Keratinocyte (primary cell): ENCODE results near the gene SHROOM3. TPM values are rescaled to one million over a fixed set of nuclear protein-coding genes. Genes with fewer than 3 reads are reported as not detected.

Experiments used
- DNase-seq: peaks from one replicate; pipeline ENCODE4 v3.0.0-alpha.2; 2011; ENCODE audit warnings: low read depth, missing footprints, low spot score
- FAIRE-seq: peaks from 2 replicates; lab custom pipeline; 2011; peaks lifted over from hg19 to GRCh38; lab: Jason Lieb, UNC
- H2AFZ ChIP-seq: 2 replicates; pipeline ENCODE4 v1.6.0; 2012; ENCODE audit warnings: low read length, control low read depth, inconsistent platforms; ENCODE audit not compliant: control insufficient read depth
- H3K27ac ChIP-seq: 2 replicates; pipeline ENCODE4 v1.5.1; 2011; ENCODE audit warnings: low read length; ENCODE audit not compliant: control insufficient read depth, insufficient read depth
- H3K27me3 ChIP-seq: 3 replicates; pipeline ENCODE4 v1.6.0; 2011; ENCODE audit warnings: low read length; ENCODE audit not compliant: control insufficient read depth, insufficient read depth; ENCODE audit errors: extremely low read depth
- H3K36me3 ChIP-seq, 2 experiments: 2 replicates in 1 of 2; 3 replicates in 1 of 2; pipeline ENCODE4 v1.5.1; 2011; ENCODE audit warnings: low read length in 2 of 2, mild to moderate bottlenecking in 1 of 2; ENCODE audit not compliant: control insufficient read depth in 2 of 2, insufficient read depth in 2 of 2; ENCODE audit errors: extremely low read depth in 1 of 2
- H3K4me1 ChIP-seq: 3 replicates; pipeline ENCODE4 v1.5.1; 2011; ENCODE audit warnings: low read length; ENCODE audit not compliant: control insufficient read depth, insufficient read depth; ENCODE audit errors: extremely low read depth
- H3K4me2 ChIP-seq: 3 replicates; pipeline ENCODE4 v1.6.0; 2011; ENCODE audit warnings: low read depth, low read length; ENCODE audit not compliant: control insufficient read depth, insufficient read depth; ENCODE audit errors: extremely low read depth
- H3K4me3 ChIP-seq, 3 experiments: fragments of 200-600 bp in 1 of 3; sonication (generic) in 1 of 3; 2 replicates in 2 of 3; 3 replicates in 1 of 3; pipeline ENCODE4 v1.5.1; 2011 to 2016; ENCODE audit warnings: low read length in 3 of 3, mild to moderate bottlenecking in 3 of 3, control low read depth in 2 of 3, inconsistent platforms in 1 of 3, low read depth in 1 of 3, mixed read lengths in 1 of 3, mixed run types in 1 of 3, moderate library complexity in 1 of 3; ENCODE audit not compliant: control insufficient read depth in 2 of 3, insufficient read depth in 2 of 3; ENCODE audit errors: extremely low read depth in 1 of 3
- H3K79me2 ChIP-seq: 2 replicates; pipeline ENCODE4 v1.6.0; 2012; ENCODE audit warnings: low read length; ENCODE audit not compliant: control insufficient read depth, insufficient read depth
- H3K9ac ChIP-seq: 3 replicates; pipeline ENCODE4 v1.6.0; 2011; ENCODE audit warnings: low read length; ENCODE audit not compliant: control insufficient read depth, insufficient read depth; ENCODE audit errors: extremely low read depth
- H3K9me1 ChIP-seq: 3 replicates; pipeline ENCODE4 v1.6.0; 2011; ENCODE audit warnings: low read length; ENCODE audit not compliant: control insufficient read depth, insufficient read depth; ENCODE audit errors: extremely low read depth
- H3K9me3 ChIP-seq: 2 replicates; pipeline ENCODE4 v1.5.1; 2012; ENCODE audit warnings: low read depth, low read length; ENCODE audit not compliant: control insufficient read depth
- H4K20me1 ChIP-seq: 3 replicates; pipeline ENCODE4 v1.6.0; 2011; ENCODE audit warnings: low read length; ENCODE audit not compliant: control insufficient read depth, insufficient read depth; ENCODE audit errors: extremely low read depth
- EZH2 ChIP-seq: IDR thresholded peaks from one replicate; pipeline ENCODE4 v1.6.1; 2012; ENCODE audit warnings: inconsistent platforms, mild to moderate bottlenecking, low read length, moderate library complexity
- dilution Hi-C: fragments of 300-500 bp; cut with MboI; formaldehyde crosslinking; loops from one replicate; pipeline ENCODE4 v1.7.0; 2020; ENCODE audit warnings: low sequenced_read_pairs; ENCODE audit not compliant: extremely low pct_ligation_motif_present
- polyA plus RNA-seq, 5 experiments: library from polyadenylated mRNA; depleted of rRNA in 3 of 5; stranded (reverse) in 3 of 5; stranded (forward) in 1 of 5; unstranded in 1 of 5; fragments of >200 nt; gene quantifications; 1 replicate in 1 of 5; 2 replicates in 3 of 5; 3 replicates in 1 of 5; pipeline versions ENCODE4 v1.2.1 to v1.2.3, GENCODE V29; 2011 to 2012; ENCODE audit warnings: missing spikeins in 2 of 5, low read depth in 1 of 5, low replicate concordance in 1 of 5
- TF ChIP-seq, protein P1 (sequence below), 3 experiments: IDR thresholded peaks in 1 of 3; conservative IDR thresholded peaks in 1 of 3; optimal IDR thresholded peaks in 1 of 3; 2 replicates in 2 of 3; 3 replicates in 1 of 3; pipeline versions ENCODE3 to v1.5.1; 2011; ENCODE audit warnings: low read length in 3 of 3, mild to moderate bottlenecking in 3 of 3, moderate library complexity in 2 of 3, control low read depth in 1 of 3, inconsistent platforms in 1 of 3; ENCODE audit not compliant: insufficient read depth in 2 of 3; ENCODE audit errors: extremely low read depth in 1 of 3

SHROOM3 gene
- polyA plus RNA-seq, 1 donor (not counting 4 experiments of a cell fraction or from before 2014, with no cell fraction given): 4.9 TPM

- no peak overlapping the region for H2AFZ ChIP-seq
- no peaks in the 10 kb centered on the region for H3K9me3 ChIP-seq
- no peak overlapping the region for H3K4me2 ChIP-seq
- H3K79me2 ChIP-seq: no peaks in the 10 kb centered on the region
- H3K27ac ChIP-seq: no peak overlapping the region
- TF ChIP-seq EZH2: no peak
- TF ChIP-seq, protein P1, sequence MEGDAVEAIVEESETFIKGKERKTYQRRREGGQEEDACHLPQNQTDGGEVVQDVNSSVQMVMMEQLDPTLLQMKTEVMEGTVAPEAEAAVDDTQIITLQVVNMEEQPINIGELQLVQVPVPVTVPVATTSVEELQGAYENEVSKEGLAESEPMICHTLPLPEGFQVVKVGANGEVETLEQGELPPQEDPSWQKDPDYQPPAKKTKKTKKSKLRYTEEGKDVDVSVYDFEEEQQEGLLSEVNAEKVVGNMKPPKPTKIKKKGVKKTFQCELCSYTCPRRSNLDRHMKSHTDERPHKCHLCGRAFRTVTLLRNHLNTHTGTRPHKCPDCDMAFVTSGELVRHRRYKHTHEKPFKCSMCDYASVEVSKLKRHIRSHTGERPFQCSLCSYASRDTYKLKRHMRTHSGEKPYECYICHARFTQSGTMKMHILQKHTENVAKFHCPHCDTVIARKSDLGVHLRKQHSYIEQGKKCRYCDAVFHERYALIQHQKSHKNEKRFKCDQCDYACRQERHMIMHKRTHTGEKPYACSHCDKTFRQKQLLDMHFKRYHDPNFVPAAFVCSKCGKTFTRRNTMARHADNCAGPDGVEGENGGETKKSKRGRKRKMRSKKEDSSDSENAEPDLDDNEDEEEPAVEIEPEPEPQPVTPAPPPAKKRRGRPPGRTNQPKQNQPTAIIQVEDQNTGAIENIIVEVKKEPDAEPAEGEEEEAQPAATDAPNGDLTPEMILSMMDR (optimal IDR thresholded peaks at IDR 0.05 in 1 of 3, IDR thresholded peaks at IDR 0.05 in 1 of 3, conservative IDR thresholded peaks at IDR 0.05 in 1 of 3; ENCODE audit: extremely low read depth in 1 of 3, insufficient read depth in 2 of 3, low read length in 3 of 3): no peak
- dilution Hi-C loops: no loop called here
- no peak overlapping the region for H3K4me3 ChIP-seq
- H3K9ac ChIP-seq: no peak overlapping the region
- no peaks in the 10 kb centered on the region for H4K20me1 ChIP-seq
- H3K9me1 ChIP-seq: no peaks in the 10 kb centered on the region
- FAIRE-seq: peak; percentile 34
- peaks cover 0 to 9% of the 10 kb centered on the region in 2 experiments for H3K36me3 ChIP-seq
- H3K27me3 ChIP-seq: no peaks in the 10 kb centered on the region
- no peak for DNase-seq
- H3K4me1 ChIP-seq: peaks cover 16% of the 10 kb centered on the region
Observed at GRCh38 chr4:76751612-76752343, 316.7 kb downstream of the SHROOM3 start.

DNA sequence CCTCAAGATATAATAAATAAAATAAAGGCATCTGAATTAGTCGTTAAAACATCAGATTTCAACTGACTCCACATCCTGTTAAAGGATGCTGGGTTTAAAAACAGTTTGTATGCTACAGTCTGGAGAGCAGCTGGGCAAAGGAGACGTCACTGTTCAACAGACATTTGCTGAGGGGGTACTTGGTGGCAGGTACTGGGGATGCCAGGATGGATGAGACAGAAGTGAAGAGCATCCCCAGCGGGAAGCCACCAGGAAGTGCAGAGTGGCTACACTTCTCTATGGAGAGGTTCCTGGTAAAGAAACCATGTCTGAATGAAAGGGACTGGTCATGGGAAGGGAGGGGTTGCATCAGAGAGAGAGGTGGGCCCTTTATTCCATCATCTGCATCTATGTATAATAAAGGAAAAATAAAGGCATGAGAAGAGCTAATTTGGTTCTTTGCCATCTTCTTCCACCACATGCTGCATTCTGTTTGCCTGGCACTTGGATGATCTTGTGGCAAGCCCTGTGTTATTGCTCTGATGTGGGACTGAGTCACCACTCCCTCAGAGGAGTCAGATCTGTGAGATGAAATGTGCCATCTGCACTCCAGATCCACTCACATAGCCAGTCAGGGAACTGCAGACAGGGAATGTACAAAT, 318.0 kb downstream of the SHROOM3 start:
- Histone ChIP-seq H3K4me2 (peak overlapping the region; percentile 4), H3K36me3 (peaks cover 0 to 10% of the 10 kb centered on the region in 2 experiments), H3K9me1 (no peaks in the 10 kb centered on the region), H3K27ac (peak overlapping the region; percentile 3), H3K4me3 (no peak overlapping the region), H3K27me3 (no peaks in the 10 kb centered on the region), H3K9me3 (no peaks in the 10 kb centered on the region), H3K9ac (no peak overlapping the region), H4K20me1 (no peaks in the 10 kb centered on the region), H3K79me2 (no peaks in the 10 kb centered on the region), H3K4me1 (peaks cover 16% of the 10 kb centered on the region), H2AFZ (no peak overlapping the region)
- dilution Hi-C loops: no loop called here
- TF ChIP-seq, protein P1 (optimal IDR thresholded peaks at IDR 0.05 in 1 of 3, IDR thresholded peaks at IDR 0.05 in 1 of 3, conservative IDR thresholded peaks at IDR 0.05 in 1 of 3; ENCODE audit: extremely low read depth in 1 of 3, insufficient read depth in 2 of 3, low read length in 3 of 3): no peak
- no peak for TF ChIP-seq EZH2
- FAIRE-seq (peak; percentile 97), DNase-seq (peak; percentile 62)
